ENCODE measurements around the gene ANKS1A. TPM values are rescaled to one million over a fixed set of nuclear protein-coding genes. Genes with fewer than 3 reads are reported as not detected.

ANKS1A gene
- polyA plus RNA-seq, 3 donors: 36.4 to 53.5 (median 45.4) TPM

- DNase-seq (ENCODE audit: extremely low read depth in 1 of 11, low read depth in 9 of 11, low spot score in 4 of 11): no peak
These were observed 58.5 kb downstream of the ANKS1A start for GRCh38 chr6:34947561-34947960.

- no peak for DNase-seq (ENCODE audit: extremely low read depth in 1 of 11, low read depth in 9 of 11, low spot score in 4 of 11)
These were observed 60.6 kb downstream of the ANKS1A start for GRCh38 chr6:34949636-34950035.

GRCh38 chr6:34950849-34951248, 61.8 kb downstream of the ANKS1A start:
- DNase-seq (ENCODE audit: extremely low read depth in 1 of 11, low read depth in 9 of 11, low spot score in 4 of 11): no peak

GRCh38 chr6:34951731-34952130, 62.7 kb downstream of the ANKS1A start:
- DNase-seq (ENCODE audit: extremely low read depth in 1 of 11, low read depth in 9 of 11, low spot score in 4 of 11): no peak

- no peak for DNase-seq (ENCODE audit: extremely low read depth in 1 of 11, low read depth in 9 of 11, low spot score in 4 of 11)
These were observed 64.3 kb downstream of the ANKS1A start for GRCh38 chr6:34953061-34954025.

- DNase-seq (ENCODE audit: extremely low read depth in 1 of 11, low read depth in 9 of 11, low spot score in 4 of 11): no peak
These were observed 66.4 kb downstream of the ANKS1A start for GRCh38 chr6:34955442-34955841.

- DNase-seq (ENCODE audit: extremely low read depth in 1 of 11, low read depth in 9 of 11, low spot score in 4 of 11): peak in 1 of 11 donors; percentile 36
These were observed 68.3 kb downstream of the ANKS1A start for GRCh38 chr6:34957231-34957783.

GRCh38 chr6:34958734-34959133, 69.7 kb downstream of the ANKS1A start:
- DNase-seq (ENCODE audit: extremely low read depth in 1 of 11, low read depth in 9 of 11, low spot score in 4 of 11): no peak

- DNase-seq (ENCODE audit: extremely low read depth in 1 of 11, low read depth in 9 of 11, low spot score in 4 of 11): no peak
These were observed 70.2 kb downstream of the ANKS1A start for GRCh38 chr6:34959224-34959623.

- DNase-seq (ENCODE audit: extremely low read depth in 1 of 11, low read depth in 9 of 11, low spot score in 4 of 11): no peak
These were observed 72.0 kb downstream of the ANKS1A start for GRCh38 chr6:34961082-34961481.

- DNase-seq (ENCODE audit: extremely low read depth in 1 of 11, low read depth in 9 of 11, low spot score in 4 of 11): no peak
These were observed 72.5 kb downstream of the ANKS1A start for GRCh38 chr6:34961574-34961973.

GRCh38 chr6:34964564-34964963, 75.5 kb downstream of the ANKS1A start:
- no peak for DNase-seq (ENCODE audit: extremely low read depth in 1 of 11, low read depth in 9 of 11, low spot score in 4 of 11)

GRCh38 chr6:34967461-34967860, 78.4 kb downstream of the ANKS1A start:
- DNase-seq (ENCODE audit: extremely low read depth in 1 of 11, low read depth in 9 of 11, low spot score in 4 of 11): no peak

GRCh38 chr6:34969662-34970265, 80.7 kb downstream of the ANKS1A start:
- DNase-seq (ENCODE audit: extremely low read depth in 1 of 11, low read depth in 9 of 11, low spot score in 4 of 11): no peak

GRCh38 chr6:34970488-34970887, 81.4 kb downstream of the ANKS1A start:
- DNase-seq (ENCODE audit: extremely low read depth in 1 of 11, low read depth in 9 of 11, low spot score in 4 of 11): no peak

- no peak for DNase-seq (ENCODE audit: extremely low read depth in 1 of 11, low read depth in 9 of 11, low spot score in 4 of 11)
These were observed 81.9 kb downstream of the ANKS1A start for GRCh38 chr6:34970957-34971356.

- DNase-seq (ENCODE audit: extremely low read depth in 1 of 11, low read depth in 9 of 11, low spot score in 4 of 11): no peak
These were observed 84.6 kb downstream of the ANKS1A start for GRCh38 chr6:34973547-34974248.

GRCh38 chr6:34974249-34974642, 85.2 kb downstream of the ANKS1A start:
- no peak for DNase-seq (ENCODE audit: extremely low read depth in 1 of 11, low read depth in 9 of 11, low spot score in 4 of 11)

GRCh38 chr6:34976239-34976638, 87.2 kb downstream of the ANKS1A start:
- no peak for DNase-seq (ENCODE audit: extremely low read depth in 1 of 11, low read depth in 9 of 11, low spot score in 4 of 11)

GRCh38 chr6:34979218-34979617, 90.2 kb downstream of the ANKS1A start:
- no peak for DNase-seq (ENCODE audit: extremely low read depth in 1 of 11, low read depth in 9 of 11, low spot score in 4 of 11)
